Measurements from ENCODE around the gene TSNAXIP1. TPM values are rescaled to one million over a fixed set of nuclear protein-coding genes. Genes with fewer than 3 reads are reported as not detected.

TSNAXIP1 gene
- total and polyA plus RNA-seq, 12 donors: 0.72 to 18.7 (median 2.3) TPM

GRCh38 chr16:67803894-67804293 lies 2.8 kb upstream of the TSNAXIP1 start:
- H3K4me1 ChIP-seq (replicated peaks in 1 of 2): peaks cover 16 to 27% of the 10 kb centered on the region in 2 donors
- H3K27ac ChIP-seq: no peak overlapping the region
- no peaks in the 10 kb centered on the region for H3K27me3 ChIP-seq
- no peak for DNase-seq
- 88 to 100% (median 93%) methylated on average over 3 of the region's 3 CpGs for WGBS, 4 donors
- H3K4me3 ChIP-seq: no peak overlapping the region
- intact Hi-C loops (cut with DNase I): loop anchor here in 1 of 2 donors (5.0 to 10.0 kb wide), 2 partner anchors 79 to 137 kb away; partner anchors contain the start of genes C16orf86 and ENKD1
- no peaks in the 10 kb centered on the region for H3K9me3 ChIP-seq (replicated peaks in 1 of 3)
- no peak for TF ChIP-seq POLR2A (IDR thresholded peaks at IDR 0.05)
- TF ChIP-seq, protein P1, sequence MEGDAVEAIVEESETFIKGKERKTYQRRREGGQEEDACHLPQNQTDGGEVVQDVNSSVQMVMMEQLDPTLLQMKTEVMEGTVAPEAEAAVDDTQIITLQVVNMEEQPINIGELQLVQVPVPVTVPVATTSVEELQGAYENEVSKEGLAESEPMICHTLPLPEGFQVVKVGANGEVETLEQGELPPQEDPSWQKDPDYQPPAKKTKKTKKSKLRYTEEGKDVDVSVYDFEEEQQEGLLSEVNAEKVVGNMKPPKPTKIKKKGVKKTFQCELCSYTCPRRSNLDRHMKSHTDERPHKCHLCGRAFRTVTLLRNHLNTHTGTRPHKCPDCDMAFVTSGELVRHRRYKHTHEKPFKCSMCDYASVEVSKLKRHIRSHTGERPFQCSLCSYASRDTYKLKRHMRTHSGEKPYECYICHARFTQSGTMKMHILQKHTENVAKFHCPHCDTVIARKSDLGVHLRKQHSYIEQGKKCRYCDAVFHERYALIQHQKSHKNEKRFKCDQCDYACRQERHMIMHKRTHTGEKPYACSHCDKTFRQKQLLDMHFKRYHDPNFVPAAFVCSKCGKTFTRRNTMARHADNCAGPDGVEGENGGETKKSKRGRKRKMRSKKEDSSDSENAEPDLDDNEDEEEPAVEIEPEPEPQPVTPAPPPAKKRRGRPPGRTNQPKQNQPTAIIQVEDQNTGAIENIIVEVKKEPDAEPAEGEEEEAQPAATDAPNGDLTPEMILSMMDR (IDR thresholded peaks at IDR 0.05): no peak
- peaks cover 0 to 5% of the 10 kb centered on the region in 2 donors for H3K36me3 ChIP-seq (replicated peaks in 1 of 2)

GRCh38 chr16:67804853-67805542 lies 1.7 kb upstream of the TSNAXIP1 start:
- TF ChIP-seq, protein P1 (IDR thresholded peaks at IDR 0.05): no peak
- peak in 1 of 2 donors; percentile 24 for TF ChIP-seq POLR2A (IDR thresholded peaks at IDR 0.05)
- WGBS, 4 donors: 55 to 73% (median 59%) methylated on average over 4 of the region's 4 CpGs
- Histone ChIP-seq H3K27me3 (no peaks in the 10 kb centered on the region), H3K4me3 (peak overlapping the region in 2 of 4 donors; percentile 72 to 92), H3K27ac (peak overlapping the region in 3 of 5 donors; percentile 78 to 84 (median 81)), H3K9me3 (replicated peaks in 1 of 3) (no peaks in the 10 kb centered on the region), H3K36me3 (replicated peaks in 1 of 2) (peaks cover 0 to 5% of the 10 kb centered on the region in 2 donors), H3K4me1 (replicated peaks in 1 of 2) (peaks cover 16 to 26% of the 10 kb centered on the region in 2 donors)
- DNase-seq: peak in 2 of 7 donors; percentile 21 to 37
- intact Hi-C loops (cut with DNase I): loop anchor here in 1 of 2 donors (5.0 to 10.0 kb wide), 2 partner anchors 80 to 138 kb away; partner anchors contain the start of genes C16orf86 and ENKD1

GRCh38 chr16:67805718-67806427 lies 816 bp upstream of the TSNAXIP1 start:
- Histone ChIP-seq H3K27me3 (no peaks in the 10 kb centered on the region), H3K4me3 (peak overlapping the region; percentile 61 to 99 (median 82)), H3K36me3 (replicated peaks in 1 of 2) (peaks cover 0 to 4% of the 10 kb centered on the region in 2 donors), H3K27ac (peak overlapping the region; percentile 58 to 84 (median 78)), H3K9me3 (replicated peaks in 1 of 3) (no peaks in the 10 kb centered on the region), H3K4me1 (replicated peaks in 1 of 2) (peaks cover 16 to 18% of the 10 kb centered on the region in 2 donors)
- intact Hi-C loops (cut with DNase I): loop anchor here in 1 of 2 donors (10.0 kb wide), 1 partner anchor 81 kb away; no protein-coding TSS in a partner anchor
- DNase-seq: peak in 6 of 7 donors; percentile 27 to 68 (median 34)
- 0 to 4% (median 0%) methylated on average over 8 to 26 of the region's 26 CpGs for WGBS, 4 donors
- TF ChIP-seq POLR2A (IDR thresholded peaks at IDR 0.05): no peak

DNA sequence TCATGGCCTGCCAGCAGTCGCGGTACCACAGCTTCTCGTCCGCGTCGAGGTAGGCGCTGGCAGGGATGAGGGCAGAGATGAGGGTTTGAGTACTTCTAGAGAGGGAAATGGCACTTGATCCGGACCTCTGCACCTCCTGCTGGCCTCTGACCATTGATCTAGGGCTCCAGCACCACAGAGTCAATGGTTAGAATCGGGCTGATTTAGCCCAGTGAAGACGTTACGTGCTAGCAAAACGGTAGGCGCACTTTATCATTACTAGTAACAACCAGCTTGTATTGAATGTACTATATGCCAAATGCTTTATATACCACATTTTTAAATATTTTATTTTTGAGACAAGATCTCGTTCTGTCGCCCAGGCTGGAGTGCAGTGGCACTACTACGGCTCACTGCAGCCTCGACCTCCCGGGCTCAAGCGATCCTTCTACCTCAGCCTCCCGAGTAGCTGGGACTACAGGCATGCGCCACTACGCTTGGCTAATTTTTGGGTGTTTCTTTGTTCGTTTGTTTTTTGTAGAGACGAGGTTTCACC lies 526 bp downstream of the TSNAXIP1 start:
- peak overlapping the region in 2 of 5 donors; percentile 81 to 84 for H3K27ac ChIP-seq
- WGBS, 4 donors: 28 to 40% (median 30%) methylated on average over 18 to 24 of the region's 24 CpGs
- no peaks in the 10 kb centered on the region for H3K27me3 ChIP-seq
- peaks cover 16 to 18% of the 10 kb centered on the region in 2 donors for H3K4me1 ChIP-seq (replicated peaks in 1 of 2)
- intact Hi-C loops (cut with DNase I): loop anchor here in 1 of 2 donors (10.0 kb wide), 1 partner anchor 82 kb away; no protein-coding TSS in a partner anchor
- TF ChIP-seq POLR2A (IDR thresholded peaks at IDR 0.05): no peak
- TF ChIP-seq, protein P1 (IDR thresholded peaks at IDR 0.05): peak in 4 of 6 experiments; percentile 11 to 38 (median 32)
- H3K4me3 ChIP-seq: peak overlapping the region in 3 of 4 donors; percentile 66 to 92 (median 77)
- DNase-seq: no peak
- no peaks in the 10 kb centered on the region for H3K9me3 ChIP-seq (replicated peaks in 1 of 3)
- H3K36me3 ChIP-seq (replicated peaks in 1 of 2): no peaks in the 10 kb centered on the region
